ENCODE data around the gene ZNF584. TPM values are rescaled to one million over a fixed set of nuclear protein-coding genes. Genes with fewer than 3 reads are reported as not detected.

The ZNF584 gene
- total and polyA plus RNA-seq, 10 of the 15 experiments (the other 5 are each of a cell fraction or from before 2014, with no cell fraction given), result 2.0 to 10.7 (median 6.3) TPM

- TF ChIP-seq RAD21 (IDR thresholded peaks at IDR 0.05; ENCODE audit: insufficient read depth, low read depth, low read length) (no peak), TARDBP (IDR thresholded peaks at IDR 0.05; ENCODE audit: borderline replicate concordance) (0 out of 2 replicates have a peak, but pooled peaks have one; percentile 62), SP1 (IDR thresholded peaks at IDR 0.05; ENCODE audit: low read depth, low read length) (peak; percentile 82), RUNX3 (IDR thresholded peaks at IDR 0.05; ENCODE audit: low read length) (no peak; the same call in 1 of the 2 replicates), IKZF1 (conservative IDR thresholded peaks at IDR 0.05) (peak; percentile 91), TCF3 (IDR thresholded peaks at IDR 0.05; ENCODE audit: borderline replicate concordance, insufficient read depth, low read depth, low read length) (0 out of 2 replicates have a peak, but pooled peaks have one; percentile 20), LARP7 (IDR thresholded peaks at IDR 0.05) (peak; percentile 83), CBX5 (IDR thresholded peaks at IDR 0.05; ENCODE audit: low read depth) (no peak), SUZ12 (IDR thresholded peaks at IDR 0.05; ENCODE audit: unreplicated experiment) (no peak), ZNF207 (IDR thresholded peaks at IDR 0.05; ENCODE audit: borderline replicate concordance) (peak; percentile 54; the same call in 1 of the 2 replicates), BHLHE40 (IDR thresholded peaks at IDR 0.05; ENCODE audit: borderline replicate concordance in 1 of 2, low read depth in 2 of 2, low read length in 1 of 2) (peak in 1 of 2 experiments; percentile 54; a peak in 1 of 4 replicates), DPF2 (IDR thresholded peaks at IDR 0.05) (peak; percentile 67), EGR1 (IDR thresholded peaks at IDR 0.05; ENCODE audit: borderline replicate concordance in 1 of 2, low read depth in 2 of 2, low read length in 2 of 2) (peak in 1 of 2 experiments; percentile 29; a peak in 1 of 3 replicates), JUNB (IDR thresholded peaks at IDR 0.05) (no peak), POU2F2 (IDR thresholded peaks at IDR 0.05; ENCODE audit: borderline replicate concordance, low read depth, low read length) (peak; percentile 37; the same call in 1 of the 3 replicates), NRF1 (conservative IDR thresholded peaks at IDR 0.05; ENCODE audit: low read depth, low read length) (peak; percentile 52), YY1 (IDR thresholded peaks at IDR 0.05; ENCODE audit: low read depth, low read length) (peak; percentile 86), PBX3 (IDR thresholded peaks at IDR 0.05; ENCODE audit: insufficient replicate concordance, low read depth, low read length) (peak; percentile 65), BACH1 (IDR thresholded peaks at IDR 0.05; ENCODE audit: borderline replicate concordance) (peak; percentile 29; the same call in 1 of the 2 replicates), TCF7 (IDR thresholded peaks at IDR 0.05; ENCODE audit: borderline replicate concordance) (no peak), TAF1 (IDR thresholded peaks at IDR 0.05; ENCODE audit: borderline replicate concordance, low read depth, low read length) (peak; percentile 33; the same call in 1 of the 2 replicates), CBFB (IDR thresholded peaks at IDR 0.05; ENCODE audit: low read depth) (0 out of 2 replicates have a peak, but pooled peaks have one; percentile 17)
- TF ChIP-seq, protein P1, sequence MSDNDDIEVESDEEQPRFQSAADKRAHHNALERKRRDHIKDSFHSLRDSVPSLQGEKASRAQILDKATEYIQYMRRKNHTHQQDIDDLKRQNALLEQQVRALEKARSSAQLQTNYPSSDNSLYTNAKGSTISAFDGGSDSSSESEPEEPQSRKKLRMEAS (IDR thresholded peaks at IDR 0.05; ENCODE audit: low read depth, low read length), result 0 out of 2 replicates have a peak, but pooled peaks have one; percentile 47
- TF ChIP-seq, protein P2, sequence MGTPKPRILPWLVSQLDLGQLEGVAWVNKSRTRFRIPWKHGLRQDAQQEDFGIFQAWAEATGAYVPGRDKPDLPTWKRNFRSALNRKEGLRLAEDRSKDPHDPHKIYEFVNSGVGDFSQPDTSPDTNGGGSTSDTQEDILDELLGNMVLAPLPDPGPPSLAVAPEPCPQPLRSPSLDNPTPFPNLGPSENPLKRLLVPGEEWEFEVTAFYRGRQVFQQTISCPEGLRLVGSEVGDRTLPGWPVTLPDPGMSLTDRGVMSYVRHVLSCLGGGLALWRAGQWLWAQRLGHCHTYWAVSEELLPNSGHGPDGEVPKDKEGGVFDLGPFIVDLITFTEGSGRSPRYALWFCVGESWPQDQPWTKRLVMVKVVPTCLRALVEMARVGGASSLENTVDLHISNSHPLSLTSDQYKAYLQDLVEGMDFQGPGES (IDR thresholded peaks at IDR 0.05), result peak; percentile 28; the same call in 1 of the 2 replicates
- TF ChIP-seq, protein P3, sequence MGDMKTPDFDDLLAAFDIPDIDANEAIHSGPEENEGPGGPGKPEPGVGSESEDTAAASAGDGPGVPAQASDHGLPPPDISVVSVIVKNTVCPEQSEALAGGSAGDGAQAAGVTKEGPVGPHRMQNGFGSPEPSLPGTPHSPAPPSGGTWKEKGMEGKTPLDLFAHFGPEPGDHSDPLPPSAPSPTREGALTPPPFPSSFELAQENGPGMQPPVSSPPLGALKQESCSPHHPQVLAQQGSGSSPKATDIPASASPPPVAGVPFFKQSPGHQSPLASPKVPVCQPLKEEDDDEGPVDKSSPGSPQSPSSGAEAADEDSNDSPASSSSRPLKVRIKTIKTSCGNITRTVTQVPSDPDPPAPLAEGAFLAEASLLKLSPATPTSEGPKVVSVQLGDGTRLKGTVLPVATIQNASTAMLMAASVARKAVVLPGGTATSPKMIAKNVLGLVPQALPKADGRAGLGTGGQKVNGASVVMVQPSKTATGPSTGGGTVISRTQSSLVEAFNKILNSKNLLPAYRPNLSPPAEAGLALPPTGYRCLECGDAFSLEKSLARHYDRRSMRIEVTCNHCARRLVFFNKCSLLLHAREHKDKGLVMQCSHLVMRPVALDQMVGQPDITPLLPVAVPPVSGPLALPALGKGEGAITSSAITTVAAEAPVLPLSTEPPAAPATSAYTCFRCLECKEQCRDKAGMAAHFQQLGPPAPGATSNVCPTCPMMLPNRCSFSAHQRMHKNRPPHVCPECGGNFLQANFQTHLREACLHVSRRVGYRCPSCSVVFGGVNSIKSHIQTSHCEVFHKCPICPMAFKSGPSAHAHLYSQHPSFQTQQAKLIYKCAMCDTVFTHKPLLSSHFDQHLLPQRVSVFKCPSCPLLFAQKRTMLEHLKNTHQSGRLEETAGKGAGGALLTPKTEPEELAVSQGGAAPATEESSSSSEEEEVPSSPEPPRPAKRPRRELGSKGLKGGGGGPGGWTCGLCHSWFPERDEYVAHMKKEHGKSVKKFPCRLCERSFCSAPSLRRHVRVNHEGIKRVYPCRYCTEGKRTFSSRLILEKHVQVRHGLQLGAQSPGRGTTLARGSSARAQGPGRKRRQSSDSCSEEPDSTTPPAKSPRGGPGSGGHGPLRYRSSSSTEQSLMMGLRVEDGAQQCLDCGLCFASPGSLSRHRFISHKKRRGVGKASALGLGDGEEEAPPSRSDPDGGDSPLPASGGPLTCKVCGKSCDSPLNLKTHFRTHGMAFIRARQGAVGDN (IDR thresholded peaks at IDR 0.05), result no peak
These were observed 43.1 kb downstream of the ZNF584 start, which contains the start of gene ZNF324B (continued) for GRCh38 chr19:58451358-58452101.
